ENCODE measurements around the gene C2orf81.

- TF ChIP-seq CTCF (conservative IDR thresholded peaks at IDR 0.05), result no peak
- TF ChIP-seq ZFX (IDR thresholded peaks at IDR 0.05), result no peak
Measured at GRCh38 chr2:74373221-74373676, 48.2 kb downstream of the C2orf81 start.

Data from C4-2B (cell line).